SK-N-SH treated with all-trans-retinoic acid at 6 μM for 48 hours (cell line): ENCODE results near the gene ABLIM1.

Experiments used
- ATAC-seq: fragments of 200-7000 bp; cut with Tn5 transposase; 3 replicates; pipeline ENCODE4 v1.9.1; 2020; ENCODE audit warnings: mild to moderate bottlenecking, moderate library complexity
- ARNTL ChIP-seq: fragments of 450-650 bp; formaldehyde crosslinking; IDR thresholded peaks from 2 replicates; pipeline ENCODE4 v1.5.0; 2020; ENCODE audit warnings: low read depth, mild to moderate bottlenecking, moderate library complexity, borderline replicate concordance
- BACH2 ChIP-seq: fragments of 250-450 bp; sonication (Bioruptor Pico); IDR thresholded peaks from 2 replicates; pipeline ENCODE4 v1.9.0; 2021; ENCODE audit warnings: mild to moderate bottlenecking, borderline replicate concordance
- CREB5 ChIP-seq: fragments of 250-450 bp; sonication (Bioruptor Pico); IDR thresholded peaks from 2 replicates; pipeline ENCODE4 v1.5.1; 2020; ENCODE audit warnings: low read depth, mild to moderate bottlenecking, moderate library complexity
- CSDC2 ChIP-seq: fragments of 250-450 bp; sonication (Bioruptor Pico); IDR thresholded peaks from 2 replicates; pipeline ENCODE4 v1.5.0; 2020; ENCODE audit warnings: mild to moderate bottlenecking, moderate library complexity
- CSRNP3 ChIP-seq: fragments of 250-450 bp; sonication (Bioruptor Pico); IDR thresholded peaks from 2 replicates; pipeline ENCODE4 v1.5.1; 2021; ENCODE audit warnings: mild to moderate bottlenecking, moderate library complexity
- ESRRG ChIP-seq: fragments of 250-450 bp; sonication (Bioruptor Pico); IDR thresholded peaks from 2 replicates; pipeline ENCODE4 v1.6.1; 2021; ENCODE audit warnings: mild to moderate bottlenecking
- GLIS3 ChIP-seq: fragments of 250-450 bp; sonication (Bioruptor Pico); IDR thresholded peaks from 2 replicates; pipeline ENCODE4 v1.5.0; 2020; ENCODE audit warnings: mild to moderate bottlenecking, moderate library complexity
- ISL1 ChIP-seq: fragments of 250-450 bp; sonication (Bioruptor Pico); IDR thresholded peaks from 2 replicates; pipeline ENCODE4 v2.1.2; 2022; ENCODE audit warnings: mild to moderate bottlenecking, moderate library complexity
- OSR1 ChIP-seq: fragments of 250-450 bp; sonication (Bioruptor Pico); IDR thresholded peaks from 2 replicates; pipeline ENCODE4 v1.8.0; 2022; ENCODE audit warnings: moderate library complexity, mild to moderate bottlenecking, inconsistent platforms
- PATZ1 ChIP-seq: fragments of 250-450 bp; sonication (Bioruptor Pico); IDR thresholded peaks from 2 replicates; pipeline ENCODE4 v1.8.0; 2020; ENCODE audit warnings: mild to moderate bottlenecking, moderate library complexity, borderline replicate concordance
- POU6F1 ChIP-seq: fragments of 250-450 bp; sonication (Bioruptor Pico); IDR thresholded peaks from 2 replicates; pipeline ENCODE4 v1.8.0; 2021; ENCODE audit warnings: low read depth, mild to moderate bottlenecking, moderate library complexity, borderline replicate concordance
- PPARA ChIP-seq: fragments of 250-450 bp; sonication (Bioruptor Pico); IDR thresholded peaks from 2 replicates; pipeline ENCODE4 v1.5.0; 2020; ENCODE audit warnings: mild to moderate bottlenecking, borderline replicate concordance
- RARB ChIP-seq: fragments of 250-450 bp; sonication (Bioruptor Pico); IDR thresholded peaks from 2 replicates; pipeline ENCODE4 v1.8.0; 2021; ENCODE audit warnings: mild to moderate bottlenecking, moderate library complexity
- SNAI2 ChIP-seq: fragments of 250-450 bp; sonication (Bioruptor Pico); IDR thresholded peaks from 2 replicates; pipeline ENCODE4 v1.5.0; 2020; ENCODE audit warnings: mild to moderate bottlenecking, moderate library complexity
- TCF4 ChIP-seq: fragments of 250-450 bp; sonication (Bioruptor Pico); IDR thresholded peaks from 2 replicates; pipeline ENCODE4 v1.8.0; 2021; ENCODE audit warnings: mild to moderate bottlenecking, moderate library complexity, borderline replicate concordance
- TOX ChIP-seq: fragments of 250-450 bp; sonication (Bioruptor Pico); IDR thresholded peaks from 2 replicates; pipeline ENCODE4 v1.8.0; 2021; ENCODE audit warnings: mild to moderate bottlenecking, moderate library complexity, borderline replicate concordance
- TSHZ2 ChIP-seq: fragments of 250-450 bp; sonication (Bioruptor Pico); IDR thresholded peaks from 2 replicates; pipeline ENCODE4 v1.5.0; 2020; ENCODE audit warnings: mild to moderate bottlenecking, moderate library complexity
- ZC3H10 ChIP-seq: fragments of 250-450 bp; sonication (Bioruptor Pico); IDR thresholded peaks from 2 replicates; pipeline ENCODE4 v1.5.1; 2021; ENCODE audit warnings: mild to moderate bottlenecking, moderate library complexity
- ZFP3 ChIP-seq: fragments of 250-450 bp; sonication (Bioruptor Pico); IDR thresholded peaks from 2 replicates; pipeline ENCODE4 v1.5.0; 2020; ENCODE audit warnings: mild to moderate bottlenecking, moderate library complexity
- ZFP30 ChIP-seq: fragments of 450-650 bp; formaldehyde crosslinking; IDR thresholded peaks from 2 replicates; pipeline ENCODE4 v1.5.0; 2022; ENCODE audit warnings: mild to moderate bottlenecking, moderate library complexity
- ZNF565 ChIP-seq: fragments of 450-650 bp; formaldehyde crosslinking; conservative IDR thresholded peaks from 2 replicates; pipeline ENCODE4 v1.5.0; 2020; ENCODE audit warnings: low read depth, mild to moderate bottlenecking, moderate library complexity
- ZNF70 ChIP-seq: fragments of 450-650 bp; formaldehyde crosslinking; IDR thresholded peaks from 2 replicates; pipeline ENCODE4 v1.5.0; 2020; ENCODE audit warnings: mild to moderate bottlenecking, moderate library complexity
- ZNF8 ChIP-seq: fragments of 450-650 bp; formaldehyde crosslinking; IDR thresholded peaks from 2 replicates; pipeline ENCODE4 v1.5.0; 2020; ENCODE audit warnings: mild to moderate bottlenecking, moderate library complexity

Gene ABLIM1

GRCh38 chr10:114397651-114398145, 260.4 kb downstream of the ABLIM1 start:
- ATAC-seq = no peak; the same call in 2 of the 3 replicates
- TF ChIP-seq RARB (CRISPR knock-in tag) (no peak), CSDC2 (CRISPR knock-in tag) (no peak), GLIS3 (CRISPR knock-in tag) (no peak), OSR1 (CRISPR knock-in tag) (no peak), SNAI2 (CRISPR knock-in tag) (no peak), PPARA (CRISPR knock-in tag) (no peak), CSRNP3 (CRISPR knock-in tag) (no peak), TCF4 (CRISPR knock-in tag) (no peak), ZNF8 (CRISPR knock-in tag) (no peak), ISL1 (CRISPR knock-in tag) (no peak), TSHZ2 (CRISPR knock-in tag) (no peak), ZNF70 (CRISPR knock-in tag) (no peak), ZC3H10 (CRISPR knock-in tag) (no peak), POU6F1 (CRISPR knock-in tag) (no peak), ZNF565 (CRISPR knock-in tag) (no peak), ZFP3 (no peak), PATZ1 (CRISPR knock-in tag) (no peak)

- TF ChIP-seq ZFP30 = no peak
- TF ChIP-seq ZNF565 (CRISPR knock-in tag) = no peak
- no peak for TF ChIP-seq ARNTL (CRISPR knock-in tag)
- no peak for TF ChIP-seq ESRRG
- TF ChIP-seq BACH2 = no peak
- TF ChIP-seq CREB5 (CRISPR knock-in tag) = no peak
- TF ChIP-seq CSDC2 (CRISPR knock-in tag) = no peak
- TF ChIP-seq RARB (CRISPR knock-in tag) = no peak
- TF ChIP-seq TOX (CRISPR knock-in tag) = no peak
- no peak for TF ChIP-seq TSHZ2 (CRISPR knock-in tag)
- no peak for ATAC-seq
These were observed 261.6 kb downstream of the ABLIM1 start for GRCh38 chr10:114396464-114396863.
